DMS114 treated with DMSO at 0.1 percent for 48 hours (cell line): ENCODE data around the gene PROX2.

Source experiments
- DNase-seq: peaks from one replicate; lab custom pipeline; 2025; ENCODE audit not compliant: unreplicated experiment; lab: John Stamatoyannopoulos, UW

The PROX2 gene

DNA sequence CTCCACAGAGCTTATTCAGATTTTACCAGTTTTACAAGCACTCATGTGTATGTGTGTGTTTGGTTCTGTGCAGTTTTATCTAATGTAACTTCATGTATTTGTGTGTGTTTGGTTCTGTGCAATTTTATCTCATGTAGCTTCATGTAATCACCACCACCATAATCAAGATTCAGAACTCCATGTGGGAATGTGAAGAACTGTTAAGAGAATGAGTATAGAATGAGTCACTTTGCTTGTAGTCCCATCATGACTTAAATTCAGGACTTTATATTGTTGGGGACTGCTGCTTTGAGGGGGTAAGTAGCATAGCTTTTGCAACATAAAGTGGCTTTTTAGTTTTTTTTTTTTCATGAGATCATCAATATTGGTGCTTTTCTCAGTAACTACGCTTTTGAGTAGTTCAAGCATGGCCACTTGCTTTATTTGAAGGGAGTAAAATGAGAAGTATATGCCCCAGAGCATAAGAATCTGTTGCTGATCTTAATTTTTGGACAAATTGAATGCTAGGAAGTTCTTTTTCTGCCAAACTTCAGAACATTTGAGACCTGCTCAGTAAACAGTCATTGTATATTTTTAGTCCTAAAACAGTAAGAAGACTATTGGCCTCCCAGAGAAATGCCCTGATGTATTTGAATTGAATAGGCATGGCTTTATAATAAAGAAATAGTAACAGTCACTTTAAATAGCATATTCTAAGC is 28.8 kb downstream of the PROX2 start:
- DNase-seq = no peak

DNA sequence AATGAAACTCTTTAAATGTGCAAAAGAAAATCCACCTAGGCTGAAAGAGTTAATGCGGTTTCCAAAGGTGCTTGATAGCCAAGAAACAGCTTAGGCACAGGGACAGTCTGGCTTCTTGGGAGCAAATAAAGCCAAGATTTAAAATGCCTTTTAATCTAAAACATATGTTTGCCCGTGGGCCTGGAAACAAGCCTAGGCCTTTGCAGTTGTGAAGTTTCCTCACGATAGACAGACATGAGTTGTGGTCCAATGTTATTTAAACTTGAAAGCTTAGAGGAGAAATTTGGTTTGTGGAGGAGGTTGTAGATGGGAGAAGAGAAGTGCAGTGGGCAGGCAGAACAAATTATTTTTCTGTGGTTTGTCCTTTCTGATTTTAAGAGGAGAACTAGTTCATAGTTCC is 29.8 kb downstream of the PROX2 start:
- DNase-seq = no peak

DNA sequence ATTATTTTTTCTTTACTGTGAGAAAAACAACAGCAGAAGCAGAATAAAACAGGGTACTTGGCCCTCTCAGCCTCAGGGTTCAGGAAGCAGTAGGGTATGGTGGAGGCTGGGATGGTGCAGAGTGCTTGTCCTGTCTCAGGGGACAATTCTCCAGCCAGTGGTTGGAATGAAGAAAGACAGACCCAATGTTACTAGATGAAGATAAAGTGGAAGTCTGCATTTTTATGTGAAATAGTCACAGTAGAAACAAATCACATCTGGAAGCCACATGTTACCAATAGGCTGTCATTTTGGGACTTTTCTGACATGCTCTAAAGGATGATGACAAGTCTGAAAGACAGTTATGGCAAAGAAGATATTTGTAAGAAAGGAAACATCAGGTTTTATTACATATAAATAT is 32.3 kb downstream of the PROX2 start:
- DNase-seq = no peak

DNA sequence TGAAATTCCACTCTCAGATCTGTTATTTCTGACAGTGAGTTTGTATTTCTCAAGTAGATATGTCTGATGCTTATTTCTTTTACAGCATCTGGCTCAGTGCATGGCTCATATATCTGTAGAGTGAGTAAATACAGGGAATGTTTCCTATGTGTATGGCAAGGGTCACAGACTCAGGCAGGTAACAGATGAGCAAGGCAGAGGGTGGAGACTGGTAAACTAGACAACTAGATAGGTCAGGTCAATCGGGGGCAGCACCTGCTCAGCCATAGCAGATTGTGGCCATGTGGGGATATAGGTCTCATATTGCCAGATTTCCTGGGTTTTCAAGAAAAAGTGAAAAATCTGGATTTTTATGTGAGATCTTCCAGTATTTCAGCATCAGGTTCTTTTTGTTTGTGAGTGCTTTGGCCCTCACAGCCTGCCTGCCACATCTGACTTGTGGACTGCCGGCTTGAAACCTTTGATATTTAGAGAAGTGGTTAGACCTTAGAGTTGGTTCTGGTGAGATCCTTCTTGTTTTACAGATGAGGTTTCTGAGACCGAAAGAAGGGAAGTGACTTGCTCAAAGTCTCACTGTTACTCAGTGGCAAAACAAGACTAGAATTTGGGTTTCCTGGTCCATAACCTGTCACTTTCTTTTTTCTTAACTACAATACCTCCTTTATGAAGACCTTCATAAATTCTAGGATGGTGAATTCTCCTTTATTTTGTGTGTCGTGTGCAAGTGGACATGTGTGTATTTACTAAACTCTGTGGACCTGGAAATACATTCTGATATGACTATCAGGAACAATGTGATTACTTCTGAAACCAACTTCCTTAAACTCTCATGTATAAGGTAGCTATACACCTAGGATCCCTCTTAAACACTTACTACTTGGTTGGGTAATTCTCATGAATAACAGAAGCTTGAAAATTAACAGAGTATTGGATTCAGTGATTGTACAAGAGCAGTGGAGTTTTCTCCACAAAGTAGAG is 34.4 kb downstream of the PROX2 start:
- no peak for DNase-seq

DNA sequence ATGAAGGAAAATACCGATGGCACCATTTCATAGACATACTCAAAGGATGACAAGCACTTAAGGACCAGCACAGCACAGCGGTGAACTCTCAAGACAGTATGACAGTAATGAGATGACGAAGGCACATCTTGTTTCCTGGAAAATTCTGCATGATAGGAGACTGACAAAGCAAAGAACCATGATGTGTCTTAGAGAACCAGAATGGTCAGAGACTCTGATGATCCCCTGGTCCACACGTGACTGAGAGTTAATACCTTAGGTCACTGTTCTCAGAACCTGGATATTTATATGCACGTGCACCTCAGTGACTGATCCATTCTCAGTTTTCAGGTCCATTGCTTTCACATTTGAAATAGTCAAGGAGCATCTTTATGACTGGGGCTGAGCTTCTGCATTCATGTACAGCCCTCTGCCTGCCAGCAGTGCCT is 35.3 kb downstream of the PROX2 start:
- DNase-seq = no peak

DNA sequence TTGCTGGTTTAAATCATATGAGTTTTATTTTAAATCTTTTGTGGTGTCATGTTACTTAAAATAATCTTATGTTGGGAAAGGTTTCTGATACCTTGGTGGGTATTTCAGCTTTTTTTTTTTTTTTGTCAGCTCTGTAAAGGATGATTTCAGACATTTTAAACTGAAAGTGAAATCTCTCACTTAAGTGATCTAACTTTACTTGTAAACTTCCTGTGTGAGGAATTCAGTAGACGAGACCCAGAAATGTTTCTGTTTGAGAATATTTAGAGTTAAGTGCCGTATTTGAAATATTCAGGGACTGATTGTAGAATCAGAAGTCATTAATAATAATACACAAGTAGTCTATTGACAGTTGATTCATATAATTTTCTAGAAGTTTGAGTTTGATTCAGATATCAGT is 37.8 kb downstream of the PROX2 start:
- DNase-seq = no peak

DNA sequence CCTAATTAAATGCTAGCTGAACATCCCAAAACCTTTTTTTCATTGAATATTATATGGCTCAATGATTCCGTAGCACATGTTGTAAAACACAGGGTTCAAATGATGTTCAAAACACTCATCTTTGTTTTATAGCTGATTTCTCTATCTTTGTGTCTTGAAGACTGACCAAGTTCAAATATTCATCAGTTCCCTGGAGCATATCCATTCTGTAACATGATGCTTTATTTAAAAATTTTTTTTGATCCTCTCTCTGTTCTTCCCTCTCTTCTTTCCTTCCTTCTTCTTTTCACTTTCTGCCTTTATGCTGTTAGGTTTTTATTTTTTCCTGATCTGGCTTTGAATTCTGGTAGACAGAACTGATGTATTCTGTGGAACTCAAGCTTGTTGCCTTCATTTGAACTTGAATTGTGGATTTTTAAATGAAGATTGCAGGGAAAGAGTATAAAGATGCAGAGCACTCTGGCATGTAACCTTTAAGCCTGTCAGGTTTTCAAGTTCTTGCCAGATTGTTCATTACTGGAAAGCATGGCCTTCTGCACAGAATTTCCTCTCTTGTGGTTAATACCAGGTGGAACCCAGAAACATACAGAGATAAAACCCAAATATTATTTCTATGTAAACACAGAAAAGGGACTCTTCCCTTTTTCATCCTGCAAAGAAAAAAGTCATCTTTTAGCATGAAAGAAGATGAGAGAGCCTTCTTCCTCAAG is 39.5 kb downstream of the PROX2 start:
- no peak for DNase-seq

DNA sequence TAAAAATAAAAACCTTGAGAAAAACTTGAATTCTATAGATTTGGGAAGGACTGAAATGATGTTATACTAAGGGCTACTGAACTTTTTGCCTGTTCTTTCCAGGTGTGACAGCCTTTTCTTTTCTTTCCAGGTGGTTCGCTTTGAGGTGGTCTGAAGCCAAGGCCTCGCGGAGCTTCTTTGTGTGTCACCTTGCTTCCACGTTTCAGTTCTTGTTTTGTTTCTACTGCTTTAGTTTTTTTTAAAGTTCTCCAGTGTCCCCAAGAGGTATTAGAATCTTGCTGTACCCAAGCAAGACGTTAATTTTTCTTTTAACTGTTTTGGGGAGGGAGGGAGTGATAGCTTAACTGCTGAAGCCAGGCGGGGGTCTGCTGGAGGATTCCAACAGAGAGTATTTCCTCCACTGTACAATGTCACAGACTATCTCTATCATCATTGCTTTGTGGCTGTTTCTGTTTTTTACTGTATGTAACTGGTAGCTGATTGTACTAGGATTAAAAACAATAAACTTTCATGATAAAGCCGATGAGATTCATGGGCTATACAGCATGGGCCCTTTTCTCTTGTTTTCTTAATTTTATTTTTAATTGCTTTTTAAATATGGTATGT is 40.2 kb downstream of the PROX2 start:
- DNase-seq = no peak

DNA sequence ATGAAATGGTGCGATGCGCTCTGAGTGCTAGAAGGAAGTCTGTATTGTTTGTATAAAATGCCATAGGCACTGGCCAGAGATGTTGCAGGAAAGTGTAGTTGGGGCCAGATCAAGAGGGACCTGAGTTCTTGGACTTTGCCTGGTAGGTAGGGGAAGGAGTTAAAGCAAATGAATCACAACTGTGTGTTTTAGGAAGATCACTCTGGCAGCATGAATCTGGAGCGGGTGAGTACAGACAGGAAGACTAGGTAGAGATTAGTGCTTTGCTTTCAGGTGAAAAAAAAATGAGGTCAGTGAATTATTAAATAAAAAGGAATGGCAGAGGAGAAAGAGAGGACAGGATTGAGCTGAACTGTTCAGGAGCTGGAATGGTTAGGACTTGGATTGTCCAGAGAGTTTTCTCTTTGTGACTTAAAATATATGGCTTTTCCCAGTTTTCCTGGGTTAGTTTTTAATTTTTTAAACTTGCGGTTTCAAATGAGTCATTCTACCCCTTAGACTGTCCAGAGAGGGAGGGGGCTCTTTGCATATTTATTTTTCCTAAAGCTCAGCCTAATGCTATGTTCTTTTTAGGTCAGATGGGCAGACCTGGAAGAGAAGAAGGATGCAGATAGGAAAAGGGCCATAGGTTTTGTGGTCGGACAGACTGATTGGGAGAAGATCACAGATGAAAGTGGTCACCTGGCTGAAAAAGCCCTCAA is 41.1 kb downstream of the PROX2 start:
- DNase-seq = no peak

DNA sequence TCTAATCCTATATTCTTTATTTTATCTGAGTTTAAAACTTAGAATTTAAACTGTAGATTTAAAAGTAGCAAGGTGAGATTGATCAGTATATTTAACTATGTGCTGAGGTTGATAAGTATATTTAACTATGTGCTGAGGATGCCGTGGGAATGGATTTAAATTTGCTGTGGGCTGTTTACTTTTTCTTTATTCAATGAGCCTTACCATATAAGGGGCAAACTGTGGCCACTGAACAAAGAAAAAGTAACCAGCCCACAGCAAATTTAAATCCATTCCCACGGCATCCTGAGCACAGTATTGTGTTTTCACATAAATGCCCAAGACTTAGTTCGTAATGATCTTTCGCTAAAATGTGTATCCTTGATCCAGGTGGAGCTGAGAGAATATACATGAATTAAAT is 43.1 kb downstream of the PROX2 start:
- DNase-seq = no peak

DNA sequence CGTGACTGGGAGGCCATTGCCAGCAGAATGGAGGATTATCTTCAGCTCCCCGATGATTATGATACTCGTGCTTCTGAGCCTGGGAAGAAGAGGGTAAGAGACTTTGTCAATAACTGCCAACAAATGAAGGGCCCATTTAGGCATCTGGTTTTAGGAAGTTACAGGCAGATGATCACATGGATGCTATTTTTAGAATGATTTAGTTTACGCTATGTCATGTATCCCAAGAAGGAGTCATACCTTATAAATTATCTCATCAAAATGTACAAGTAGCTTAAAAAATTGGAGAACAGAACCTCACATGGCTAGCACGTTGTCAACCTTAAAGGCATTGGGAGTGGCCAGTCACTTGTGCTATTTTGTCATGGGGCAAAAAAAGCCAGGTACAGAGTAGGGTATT is 46.7 kb downstream of the PROX2 start:
- DNase-seq = no peak

DNA sequence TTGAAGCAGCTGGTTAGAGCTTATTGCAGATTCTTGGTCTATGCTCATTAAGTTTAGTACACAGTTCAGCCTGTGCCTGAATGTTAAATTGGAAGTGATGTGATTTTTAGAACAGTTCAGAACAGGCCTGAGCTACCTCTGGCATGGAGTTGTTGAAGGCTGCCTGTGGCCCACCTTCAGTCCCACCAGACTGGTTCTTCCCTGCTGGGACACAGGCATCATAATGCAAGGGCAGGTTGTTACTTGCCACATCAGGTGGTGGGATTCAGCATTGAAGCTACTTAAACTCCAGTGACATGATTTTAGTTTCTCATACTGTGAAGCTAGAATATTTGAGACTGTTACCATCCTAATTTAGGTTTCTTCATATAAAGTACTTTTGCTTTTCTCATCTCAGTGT is 49.4 kb downstream of the PROX2 start:
- DNase-seq = no peak
